ES-I3 (cell line): ENCODE results near the gene RANGRF.

Experiments used
- H3K36me3 ChIP-seq: 2 replicates; pipeline ENCODE4 v1.6.1; 2013; ENCODE audit warnings: mild to moderate bottlenecking, low read length, control low read depth, moderate library complexity; ENCODE audit not compliant: insufficient read depth
- H3K4me1 ChIP-seq: 2 replicates; pipeline ENCODE4 v1.6.1; 2013; ENCODE audit warnings: mild to moderate bottlenecking, control low read depth, low read length; ENCODE audit not compliant: insufficient read depth
- H3K9ac ChIP-seq: 2 replicates; pipeline ENCODE4 v1.6.1; 2013; ENCODE audit warnings: low read depth, mild to moderate bottlenecking, low read length, moderate library complexity
- H3K9me3 ChIP-seq: 2 replicates; pipeline ENCODE4 v1.6.1; 2013; ENCODE audit warnings: mild to moderate bottlenecking, low read length, moderate library complexity; ENCODE audit not compliant: control insufficient read depth, insufficient read depth

Gene RANGRF

GRCh38 chr17:8285270-8286181, 2.9 kb upstream of the RANGRF start:
- Histone ChIP-seq H3K9ac (no peak overlapping the region), H3K36me3 (no peaks in the 10 kb centered on the region), H3K9me3 (no peaks in the 10 kb centered on the region), H3K4me1 (peaks cover 5% of the 10 kb centered on the region; the same call in 1 of the 2 replicates)

GRCh38 chr17:8287651-8288335, 677 bp upstream of the RANGRF start:
- Histone ChIP-seq H3K9me3 (no peaks in the 10 kb centered on the region), H3K9ac (peak overlapping the region; percentile 86)

GRCh38 chr17:8289103-8289397, 580 bp downstream of the RANGRF start:
- no peaks in the 10 kb centered on the region for H3K9me3 ChIP-seq
- H3K36me3 ChIP-seq, result no peaks in the 10 kb centered on the region
- H3K9ac ChIP-seq, result peak overlapping the region; percentile 86; the same call in 1 of the 2 replicates
- peaks cover 9% of the 10 kb centered on the region; the same call in 1 of the 2 replicates for H3K4me1 ChIP-seq

More at GRCh38 chr17:8287651-8288335, 677 bp upstream of the RANGRF start:
- Histone ChIP-seq H3K4me1 (peaks cover 4% of the 10 kb centered on the region; the same call in 1 of the 2 replicates), H3K36me3 (no peaks in the 10 kb centered on the region)

GRCh38 chr17:8290043-8290442, 1.6 kb downstream of the RANGRF start:
- peaks cover 14% of the 10 kb centered on the region for H3K4me1 ChIP-seq
- no peaks in the 10 kb centered on the region for H3K36me3 ChIP-seq
- H3K9ac ChIP-seq, result no peak overlapping the region
- H3K9me3 ChIP-seq, result no peaks in the 10 kb centered on the region

- H3K9me3 ChIP-seq, result no peaks in the 10 kb centered on the region
- H3K9ac ChIP-seq, result no peak overlapping the region
- H3K36me3 ChIP-seq, result no peaks in the 10 kb centered on the region
- peaks cover 14% of the 10 kb centered on the region for H3K4me1 ChIP-seq
These were observed 4.3 kb downstream of the RANGRF start for GRCh38 chr17:8292639-8293395.

GRCh38 chr17:8294361-8294760, 5.9 kb downstream of the RANGRF start:
- peaks cover 14% of the 10 kb centered on the region for H3K4me1 ChIP-seq
- H3K9ac ChIP-seq, result peak overlapping the region; percentile 75; the same call in 1 of the 2 replicates
- H3K36me3 ChIP-seq, result no peaks in the 10 kb centered on the region
- H3K9me3 ChIP-seq, result no peaks in the 10 kb centered on the region

GRCh38 chr17:8294814-8295316, 6.4 kb downstream of the RANGRF start:
- Histone ChIP-seq H3K9me3 (no peaks in the 10 kb centered on the region), H3K36me3 (no peaks in the 10 kb centered on the region), H3K9ac (peak overlapping the region; percentile 75), H3K4me1 (peaks cover 14% of the 10 kb centered on the region)

GRCh38 chr17:8300226-8300625, 11.8 kb downstream of the RANGRF start:
- no peaks in the 10 kb centered on the region for H3K4me1 ChIP-seq
- no peaks in the 10 kb centered on the region for H3K36me3 ChIP-seq
- H3K9ac ChIP-seq, result no peak overlapping the region
- H3K9me3 ChIP-seq, result no peaks in the 10 kb centered on the region

- Histone ChIP-seq H3K4me1 (no peaks in the 10 kb centered on the region), H3K36me3 (no peaks in the 10 kb centered on the region), H3K9me3 (no peaks in the 10 kb centered on the region), H3K9ac (no peak overlapping the region)
These were observed 12.3 kb downstream of the RANGRF start for GRCh38 chr17:8300627-8301242.

GRCh38 chr17:8310601-8311123, 22.2 kb downstream of the RANGRF start:
- Histone ChIP-seq H3K9me3 (no peaks in the 10 kb centered on the region), H3K9ac (no peak overlapping the region; the same call in 1 of the 2 replicates), H3K36me3 (no peaks in the 10 kb centered on the region), H3K4me1 (peaks cover 15% of the 10 kb centered on the region; the same call in 1 of the 2 replicates)

- no peaks in the 10 kb centered on the region for H3K36me3 ChIP-seq
- H3K9ac ChIP-seq, result no peak overlapping the region; the same call in 1 of the 2 replicates
- no peaks in the 10 kb centered on the region for H3K9me3 ChIP-seq
- peaks cover 18% of the 10 kb centered on the region; the same call in 1 of the 2 replicates for H3K4me1 ChIP-seq
These were observed 22.8 kb downstream of the RANGRF start for GRCh38 chr17:8311131-8311790.

GRCh38 chr17:8312251-8312650, 23.8 kb downstream of the RANGRF start:
- peaks cover 19% of the 10 kb centered on the region; the same call in 1 of the 2 replicates for H3K4me1 ChIP-seq
- no peaks in the 10 kb centered on the region for H3K9me3 ChIP-seq
- no peak overlapping the region for H3K9ac ChIP-seq
- H3K36me3 ChIP-seq, result no peaks in the 10 kb centered on the region
